ENCODE data around the gene DOCK8. TPM values are rescaled to one million over a fixed set of nuclear protein-coding genes. Genes with fewer than 3 reads are reported as not detected.

Gene DOCK8
- total RNA-seq, 1 experiment from 2014 or later, result 0.37 TPM

DNA sequence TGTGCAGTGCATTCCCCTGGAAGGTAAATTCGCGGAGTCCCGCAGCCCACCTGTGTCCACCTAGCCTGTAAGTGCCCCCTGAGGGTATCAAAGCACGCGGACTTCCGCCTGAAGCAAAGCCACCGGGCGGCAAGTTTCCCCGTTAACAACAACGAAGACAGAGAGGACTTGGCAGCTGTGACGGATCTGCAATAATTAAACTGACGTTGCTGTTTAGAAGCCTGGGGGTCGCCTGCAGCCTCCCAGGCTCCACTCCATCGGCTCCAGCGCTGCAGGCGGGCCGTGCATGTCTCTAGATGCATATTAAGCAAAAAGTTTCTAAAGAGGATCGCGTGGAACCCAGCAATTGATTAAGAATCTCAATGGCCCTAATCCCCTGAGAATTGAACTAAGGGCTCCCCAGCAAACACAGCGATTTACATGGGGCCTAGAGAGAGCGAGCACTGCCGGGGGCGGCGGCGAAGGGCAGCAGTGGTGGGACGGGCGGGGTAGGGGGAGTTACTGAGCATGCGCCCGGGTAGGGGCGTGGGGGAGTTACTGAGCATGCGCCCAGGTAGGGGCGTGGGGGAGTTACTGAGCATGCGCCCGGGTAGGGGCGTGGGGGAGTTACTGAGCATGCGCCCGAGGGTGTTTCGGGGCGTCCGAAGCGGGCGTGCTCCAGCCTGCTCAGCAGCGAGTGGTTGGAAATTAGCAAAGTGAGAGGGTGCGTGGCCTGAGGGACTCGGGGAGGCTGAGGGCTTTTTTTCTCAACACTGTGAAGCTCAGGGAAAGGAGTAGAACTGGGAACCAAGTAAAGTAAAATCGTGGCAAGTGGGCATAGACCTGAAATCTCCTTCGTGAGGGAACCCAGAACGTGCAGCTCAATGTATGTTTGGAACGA lies 255.2 kb downstream of the DOCK8 start (continued):
- TF ChIP-seq, protein P1, sequence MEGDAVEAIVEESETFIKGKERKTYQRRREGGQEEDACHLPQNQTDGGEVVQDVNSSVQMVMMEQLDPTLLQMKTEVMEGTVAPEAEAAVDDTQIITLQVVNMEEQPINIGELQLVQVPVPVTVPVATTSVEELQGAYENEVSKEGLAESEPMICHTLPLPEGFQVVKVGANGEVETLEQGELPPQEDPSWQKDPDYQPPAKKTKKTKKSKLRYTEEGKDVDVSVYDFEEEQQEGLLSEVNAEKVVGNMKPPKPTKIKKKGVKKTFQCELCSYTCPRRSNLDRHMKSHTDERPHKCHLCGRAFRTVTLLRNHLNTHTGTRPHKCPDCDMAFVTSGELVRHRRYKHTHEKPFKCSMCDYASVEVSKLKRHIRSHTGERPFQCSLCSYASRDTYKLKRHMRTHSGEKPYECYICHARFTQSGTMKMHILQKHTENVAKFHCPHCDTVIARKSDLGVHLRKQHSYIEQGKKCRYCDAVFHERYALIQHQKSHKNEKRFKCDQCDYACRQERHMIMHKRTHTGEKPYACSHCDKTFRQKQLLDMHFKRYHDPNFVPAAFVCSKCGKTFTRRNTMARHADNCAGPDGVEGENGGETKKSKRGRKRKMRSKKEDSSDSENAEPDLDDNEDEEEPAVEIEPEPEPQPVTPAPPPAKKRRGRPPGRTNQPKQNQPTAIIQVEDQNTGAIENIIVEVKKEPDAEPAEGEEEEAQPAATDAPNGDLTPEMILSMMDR (IDR thresholded peaks at IDR 0.05 in 2 of 3, conservative IDR thresholded peaks at IDR 0.05 in 1 of 3; ENCODE audit: borderline replicate concordance in 1 of 3, insufficient read depth in 1 of 3, low read depth in 2 of 3, low read length in 2 of 3), result no peak
- TF ChIP-seq POLR2AphosphoS5 (IDR thresholded peaks at IDR 0.05; ENCODE audit: low read depth, low read length), result peak; percentile 94

DNA sequence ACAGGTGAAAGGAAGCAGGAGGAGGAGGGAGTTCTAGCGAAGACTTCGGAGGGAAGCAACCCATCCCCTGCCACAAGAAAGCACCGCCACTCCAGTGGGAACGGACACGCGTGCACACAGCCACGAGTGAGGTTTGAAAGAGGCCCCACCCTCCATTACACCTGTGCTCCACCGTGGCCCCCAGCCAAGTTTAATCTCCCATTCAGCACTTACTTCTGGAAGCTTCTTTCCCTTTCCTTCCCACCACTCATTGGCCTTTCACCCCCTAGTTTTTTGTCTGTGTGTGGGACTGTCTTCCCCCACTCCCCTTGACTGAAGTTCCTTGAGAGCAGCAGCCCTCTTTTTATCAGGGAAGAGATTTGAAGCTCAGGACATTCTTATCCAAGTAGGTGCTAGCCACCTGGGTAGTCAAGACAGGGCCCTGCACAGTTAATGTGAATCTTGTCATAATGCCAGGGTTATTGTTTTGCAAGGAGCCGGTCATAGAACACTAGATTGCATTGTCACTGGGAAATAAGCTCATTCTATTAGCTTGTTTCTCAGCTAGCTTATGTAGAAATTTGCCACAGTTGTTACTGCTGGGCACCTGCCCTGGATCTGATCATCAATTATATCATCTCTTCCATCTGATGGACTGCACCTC lies 256.0 kb downstream of the DOCK8 start:
- peak; percentile 26 for ATAC-seq
- ChIA-PET CTCF (no interaction called here), POLR2A (interaction anchor here (0.6 kb wide), 1 partner anchor 30 kb away, joined by 3 read pairs; no protein-coding TSS in a partner anchor), RAD21 (ENCODE audit: low non-redundant PET in 1 of 2, low total read pairs in 2 of 2, uncharacterized antibody in 2 of 2, unreplicated experiment in 2 of 2) (interaction anchor here in 1 of 2 experiments (1.0 kb wide), 1 partner anchor 341 kb away, joined by 6 read pairs; no protein-coding TSS in a partner anchor)
- BruUV-seq (replicated peaks), result TSS peak; percentile 87
- H2AFZ ChIP-seq (ENCODE audit: low read depth, low read length, poor library complexity, severe bottlenecking), result peak overlapping the region; percentile 88
- peak overlapping the region; percentile 25; the same call in 1 of the 2 replicates for H3K27ac ChIP-seq (ENCODE audit: low read depth, low read length)
- intact Hi-C loops (cut with micrococcal nuclease), result no loop called here
- H3K9me2 ChIP-seq (ENCODE audit: insufficient read depth), result no peaks in the 10 kb centered on the region; the same call in 1 of the 2 replicates
- no peaks in the 10 kb centered on the region for H3K9me3 ChIP-seq (ENCODE audit: control insufficient read depth in 1 of 2, insufficient read depth in 1 of 2, low read depth in 1 of 2, low read length in 2 of 2)
- TF ChIP-seq TCF7L2 (IDR thresholded peaks at IDR 0.05; ENCODE audit: borderline replicate concordance, extremely low read depth, insufficient read depth, insufficient read length), result no peak
- no peak for TF ChIP-seq CBX3 (IDR thresholded peaks at IDR 0.05; ENCODE audit: low read depth)
- H3K4me1 ChIP-seq (ENCODE audit: control insufficient read depth in 1 of 2, insufficient read depth in 2 of 2, low read length in 2 of 2), result peaks cover 6 to 22% of the 10 kb centered on the region in 2 experiments; a peak in 3 of 4 replicates
- H3K4me3 ChIP-seq (replicated peaks in 1 of 2; ENCODE audit: low read depth in 1 of 2, low read length in 2 of 2), result peak overlapping the region; percentile 64 to 70
- DNase-seq (ENCODE audit: low read depth, low spot score), result no peak
- H3K79me2 ChIP-seq (ENCODE audit: insufficient read depth, low read length), result no peaks in the 10 kb centered on the region
- peak overlapping the region; percentile 68 for H3K9ac ChIP-seq (ENCODE audit: low read length)
- no peaks in the 10 kb centered on the region for H3K36me3 ChIP-seq (ENCODE audit: control insufficient read depth in 1 of 2, insufficient read depth in 2 of 2, low read length in 2 of 2)
- H3K4me2 ChIP-seq (ENCODE audit: low read length), result peak overlapping the region; percentile 82
- H4K20me1 ChIP-seq (ENCODE audit: insufficient read depth), result no peaks in the 10 kb centered on the region
- H3K27me3 ChIP-seq (ENCODE audit: insufficient read depth, low read length), result no peaks in the 10 kb centered on the region

Data from HCT116 (cell line).